NOMO-1 treated with DMSO at 0.1 percent for 48 hours (cell line): ENCODE results near the gene SETD1A.
"Not testable (repeated sequence)": the region's sequence is repeated elsewhere in the genome, so short reads cannot be mapped to it uniquely, and the experiment has no call there.

Experiments
- DNase-seq: peaks from one replicate; lab custom pipeline; 2025; ENCODE audit not compliant: unreplicated experiment; lab: John Stamatoyannopoulos, UW

The SETD1A gene

DNA sequence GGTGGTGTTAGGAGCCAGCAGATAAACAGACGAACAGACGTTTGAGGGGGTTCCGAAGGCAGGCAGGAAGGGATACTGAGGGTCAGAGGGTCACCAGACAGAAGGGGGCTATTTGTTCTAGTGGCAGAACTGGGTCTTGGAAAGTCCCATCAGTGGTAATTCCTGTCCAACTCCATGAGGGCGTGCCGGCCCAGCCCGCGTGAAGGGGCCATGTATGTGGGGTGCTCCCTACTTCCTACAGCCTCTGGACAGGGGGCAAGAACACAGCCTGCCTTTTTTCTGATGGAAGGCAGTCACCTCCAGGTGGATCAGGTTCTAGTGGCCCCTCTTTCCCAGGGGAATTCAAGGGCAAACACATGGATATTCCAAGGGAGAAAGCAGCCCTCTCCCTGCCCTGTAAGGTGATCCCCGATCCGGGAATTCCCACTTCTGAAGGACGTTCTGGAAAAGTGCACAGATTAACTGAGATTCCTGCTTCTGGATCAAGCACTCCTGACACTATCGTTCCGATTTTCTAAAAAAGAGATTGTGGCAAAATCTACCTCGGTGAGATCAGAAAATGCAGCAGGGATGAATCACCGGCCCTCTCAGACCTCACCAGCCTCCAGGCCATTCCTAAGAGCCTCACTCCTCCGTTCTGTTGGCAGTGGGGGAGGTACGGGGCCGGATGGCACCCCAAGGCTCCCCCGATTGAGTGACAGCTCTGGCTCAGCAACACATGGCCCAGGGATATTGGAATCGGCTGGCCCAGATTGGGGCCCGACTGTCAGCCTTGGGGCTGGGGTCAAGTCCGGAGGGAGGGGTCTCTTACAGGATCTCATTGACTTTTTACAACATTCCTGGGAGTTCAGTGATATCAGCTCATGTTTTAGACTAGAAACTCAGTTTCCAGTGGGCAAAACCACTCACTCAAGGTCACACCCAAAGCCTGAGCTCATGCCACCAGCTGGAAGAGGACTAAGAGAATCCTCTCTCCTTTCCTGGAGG is 40.5 kb downstream of the SETD1A start:
- DNase-seq: no peak

DNA sequence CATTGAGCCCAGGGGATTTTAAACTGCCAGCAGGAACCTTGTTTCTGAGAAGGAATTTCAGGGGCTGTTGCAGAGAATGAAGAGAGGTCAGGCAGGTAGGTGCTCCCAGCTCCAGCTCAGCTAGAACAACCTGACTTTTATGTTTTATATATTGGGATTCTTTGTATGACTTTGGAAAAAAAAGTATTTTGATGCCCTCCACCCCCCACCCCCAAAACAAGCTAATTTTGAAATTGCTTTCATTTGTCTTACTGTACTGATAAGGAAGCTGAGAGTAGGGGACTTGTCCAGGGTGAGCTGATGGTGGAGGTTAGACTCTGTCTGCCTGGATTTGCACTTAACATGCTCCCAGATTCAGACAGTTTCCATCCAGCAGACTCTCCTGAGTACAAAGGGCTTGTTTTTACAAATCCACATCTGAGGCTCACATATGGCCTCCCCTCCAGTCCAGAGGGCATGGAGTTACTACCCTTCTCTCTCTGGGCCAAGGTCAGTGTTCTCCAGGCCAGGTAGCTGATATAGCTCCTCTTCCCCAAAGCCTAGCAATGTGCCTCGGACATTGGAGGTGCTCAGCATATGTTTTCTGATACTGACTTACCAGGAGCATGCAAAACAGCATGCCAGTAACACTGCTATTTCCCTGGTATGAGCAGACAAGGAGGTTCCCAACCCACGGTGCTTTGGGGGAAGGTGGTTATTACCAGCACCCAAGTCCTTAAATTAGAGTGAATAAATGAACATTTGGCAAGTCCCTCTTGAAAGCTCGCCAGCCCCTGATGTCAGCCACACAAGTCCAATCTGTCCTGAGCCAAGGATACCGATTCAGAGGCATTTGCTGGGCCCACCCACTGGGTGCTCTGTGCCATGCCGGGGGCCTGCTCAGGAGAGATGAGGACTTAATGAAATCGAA is 41.6 kb downstream of the SETD1A start:
- DNase-seq: no peak

DNA sequence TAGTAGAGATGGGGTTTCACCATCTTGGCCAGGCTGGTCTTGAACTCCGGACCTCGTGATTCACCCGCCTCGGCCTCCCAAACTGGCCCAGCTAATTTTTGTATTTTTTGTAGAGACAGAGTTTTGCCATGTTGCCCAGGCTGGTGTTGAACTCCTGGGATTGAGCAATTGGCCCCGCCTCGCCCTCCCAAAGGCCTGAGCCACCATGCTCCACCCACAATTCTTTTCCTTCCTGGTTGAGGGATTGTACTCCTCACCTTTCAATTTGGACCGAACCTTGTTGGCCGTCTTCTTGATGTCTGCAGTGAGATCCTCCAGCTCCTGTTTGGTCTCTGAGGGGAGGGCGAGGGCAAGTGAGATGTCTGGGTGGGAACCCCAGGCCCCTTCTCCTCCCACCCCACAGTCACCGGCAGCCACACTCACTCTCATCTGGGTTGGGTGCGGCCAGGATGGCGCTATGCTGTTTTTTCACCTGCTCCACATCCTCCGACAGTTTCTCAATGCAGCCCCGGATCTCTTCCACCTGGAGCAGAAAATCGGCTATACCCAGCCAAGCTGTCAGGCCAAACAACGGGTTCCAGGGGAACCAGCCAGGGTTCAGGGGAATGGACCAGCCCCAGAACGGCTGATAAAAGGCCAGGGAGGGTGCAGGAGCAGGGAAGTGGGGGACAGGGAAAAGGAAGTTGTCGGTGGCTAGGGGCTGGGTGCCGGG is 43.3 kb downstream of the SETD1A start:
- DNase-seq: no peak

DNA sequence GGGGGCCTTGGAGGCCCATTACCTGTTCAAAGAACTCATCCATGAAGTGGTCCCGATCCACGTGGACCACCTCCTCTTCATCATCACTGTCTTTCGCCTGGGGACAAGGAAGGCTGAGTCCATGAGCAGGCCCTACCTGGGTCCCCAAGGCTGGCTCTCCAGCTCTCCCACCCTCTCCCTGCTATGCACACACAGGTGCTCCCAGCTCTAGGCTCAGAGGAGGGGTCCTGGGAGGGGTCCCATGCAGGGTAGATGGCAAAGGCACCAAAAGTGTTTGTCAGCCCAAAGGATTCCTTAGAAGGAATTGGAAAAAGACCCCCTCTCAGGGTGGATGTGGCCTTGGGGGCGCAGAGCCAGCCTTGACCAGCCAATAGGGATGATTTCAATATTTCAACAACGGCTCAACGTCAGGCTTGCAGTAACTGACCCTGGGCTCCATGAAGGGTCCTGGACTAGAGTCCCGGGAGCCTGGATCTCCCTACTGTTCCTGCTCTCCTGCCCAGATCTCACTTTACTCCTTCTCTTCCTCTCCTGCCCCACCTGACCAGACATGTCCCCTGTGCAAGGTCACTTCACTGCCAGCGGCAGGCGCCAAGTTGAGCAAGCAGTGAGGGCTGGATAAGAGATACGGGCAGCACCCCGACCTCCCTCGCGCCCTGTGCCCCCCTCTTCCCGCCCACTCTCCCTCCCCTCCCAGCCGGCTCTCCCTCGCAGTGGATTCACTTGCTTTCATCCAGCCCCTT is 44.1 kb downstream of the SETD1A start:
- DNase-seq: no peak

DNA sequence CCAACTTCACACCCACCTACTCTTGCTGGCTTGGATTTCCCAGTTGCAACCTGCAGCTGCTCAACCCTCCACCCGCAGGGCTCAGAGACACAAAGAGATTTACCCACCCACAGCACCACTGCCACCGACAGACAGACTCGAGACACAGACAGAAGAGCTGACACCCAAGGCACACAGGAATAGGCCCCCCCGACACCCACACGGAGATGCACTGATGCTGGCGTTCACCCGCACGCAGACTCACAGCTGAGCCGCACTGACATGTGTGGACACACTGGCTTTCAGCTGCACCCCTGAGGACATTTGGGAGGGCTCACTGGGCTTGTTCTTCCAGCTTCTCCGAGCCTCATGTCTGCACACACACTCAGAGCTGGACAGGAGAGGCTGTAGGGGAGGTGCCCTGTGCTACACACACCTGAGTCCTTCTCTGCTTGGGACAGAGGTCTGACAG is 44.7 kb downstream of the SETD1A start:
- no peak for DNase-seq

DNA sequence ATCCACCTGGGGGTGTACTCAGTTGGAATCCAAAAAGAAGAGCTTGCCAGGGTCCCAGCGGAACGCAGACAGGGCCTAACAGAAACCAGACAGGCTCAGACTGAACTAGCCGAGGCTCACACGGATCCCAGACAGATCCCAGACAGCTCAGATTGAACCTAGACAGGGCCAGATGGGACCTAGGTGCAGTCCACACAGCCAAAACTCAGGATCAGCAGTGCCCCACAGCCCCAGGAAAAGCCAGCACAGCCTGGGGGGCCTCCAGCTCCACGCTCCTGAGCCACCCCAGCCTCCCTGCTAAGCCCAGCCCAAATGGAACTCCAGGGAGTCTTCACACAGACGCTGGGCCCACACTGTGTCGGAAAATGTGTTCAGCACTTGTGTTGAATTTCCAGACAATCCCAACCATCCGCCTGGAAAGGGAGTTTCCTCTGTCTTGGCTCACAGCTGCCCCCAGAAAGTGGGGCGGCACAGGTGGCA is 45.3 kb downstream of the SETD1A start:
- DNase-seq: no peak

DNA sequence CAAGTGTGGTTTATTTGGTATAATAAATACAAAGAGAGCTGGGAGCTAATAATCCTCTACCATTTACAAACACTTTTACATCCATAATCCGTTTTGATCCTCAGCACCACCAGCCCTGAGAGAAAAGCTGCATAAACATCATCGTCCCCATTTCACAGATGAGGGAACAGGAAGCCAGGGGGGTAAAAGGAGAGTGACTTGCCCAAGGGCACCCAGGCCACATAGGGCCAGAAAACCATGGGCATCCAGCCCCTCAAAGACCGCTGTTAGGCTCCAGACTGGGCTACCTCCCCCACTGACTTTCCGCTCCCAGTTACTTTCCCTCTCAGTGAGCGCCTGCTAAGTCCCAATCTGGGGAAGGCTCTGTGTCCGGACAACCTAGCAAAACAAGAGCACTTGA is 46.2 kb downstream of the SETD1A start:
- DNase-seq: no peak

DNA sequence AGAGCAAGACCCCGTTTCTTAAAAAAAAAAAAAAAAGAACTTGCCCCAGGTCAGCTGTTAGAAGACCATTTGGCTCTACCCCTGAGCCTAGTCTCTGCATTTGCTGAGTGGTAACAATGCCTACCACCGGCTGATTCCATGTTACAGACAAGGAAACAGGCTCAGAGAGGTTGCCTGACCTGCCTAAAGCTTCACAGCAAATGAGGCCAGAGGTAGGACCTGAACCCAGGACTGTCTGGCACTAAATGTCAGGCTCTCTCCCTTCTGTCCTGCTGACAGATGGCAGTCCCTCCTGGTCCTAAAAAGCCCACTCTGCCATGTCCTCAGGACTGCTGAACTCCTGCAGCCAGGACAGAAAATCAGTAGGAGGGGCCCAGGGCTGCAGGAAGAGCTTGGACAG is 47.1 kb downstream of the SETD1A start:
- no peak for DNase-seq

DNA sequence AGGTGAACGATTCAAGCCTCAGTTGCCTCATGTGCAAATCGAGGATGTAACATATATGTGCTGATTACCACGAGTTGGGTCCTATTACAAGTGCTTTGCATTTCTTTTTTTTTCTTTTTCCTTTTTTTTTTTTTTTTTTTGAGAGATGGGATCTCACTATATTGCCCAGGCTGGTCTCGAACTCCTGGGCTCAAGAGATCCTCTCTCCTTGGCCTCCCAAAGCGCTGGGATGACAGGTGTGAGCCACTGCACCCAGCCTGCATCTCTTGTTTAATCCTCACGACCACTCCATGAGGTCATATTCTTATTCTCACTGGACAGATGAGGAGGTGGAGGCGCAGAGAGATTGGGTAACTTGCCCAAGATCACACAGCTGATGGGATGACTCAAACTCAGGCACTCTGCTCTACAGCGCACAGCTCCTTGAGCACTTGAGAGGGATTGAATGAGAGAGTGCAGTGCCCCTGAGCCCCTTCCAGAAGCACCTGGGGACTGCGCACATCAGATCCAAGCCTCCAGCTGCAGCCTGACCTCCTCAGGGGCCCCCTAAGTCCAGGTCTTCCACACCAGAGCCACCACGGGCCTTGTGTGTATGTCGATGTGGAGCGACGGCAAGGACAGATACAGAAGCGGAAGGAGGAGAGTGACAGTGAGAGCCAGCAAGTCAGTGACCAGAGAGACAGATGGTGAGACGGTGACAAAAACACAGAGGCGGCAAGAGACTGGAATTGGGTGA is 48.0 kb downstream of the SETD1A start:
- DNase-seq: no peak

DNA sequence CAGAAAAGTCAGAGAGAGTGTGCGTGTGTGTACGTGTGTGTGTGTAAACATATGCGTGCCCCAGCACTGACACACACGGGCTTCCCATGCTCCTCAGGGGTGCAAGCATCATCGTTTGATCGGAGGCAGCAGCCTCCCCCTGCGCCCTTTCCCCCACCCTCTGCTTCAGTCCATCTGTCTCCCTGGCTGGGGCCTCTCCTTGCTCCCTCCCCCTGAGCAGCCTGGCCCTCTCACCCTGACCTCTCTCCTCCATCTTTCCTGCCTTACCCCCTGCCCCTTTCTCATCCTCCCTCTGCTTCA is 48.5 kb downstream of the SETD1A start:
- no peak for DNase-seq

DNA sequence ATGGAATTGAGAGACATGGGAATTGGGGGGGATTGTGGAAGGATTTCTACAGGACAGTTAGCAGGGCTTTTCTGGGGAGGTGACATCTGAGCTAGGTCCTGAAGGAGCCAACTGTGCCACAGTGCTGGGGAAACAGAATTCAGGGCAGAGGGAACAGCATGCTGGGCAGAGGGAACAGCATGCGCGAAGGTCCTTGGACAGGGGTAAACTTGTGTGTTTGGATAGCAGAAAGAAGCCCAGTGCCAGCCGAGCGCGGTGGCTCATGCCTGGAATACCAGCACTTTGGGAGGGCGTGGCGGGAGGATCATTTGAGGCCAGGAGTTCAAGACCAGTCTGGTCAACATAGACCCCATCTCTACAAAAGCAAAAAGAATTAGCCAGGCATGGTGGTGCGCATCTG is 49.0 kb downstream of the SETD1A start:
- no peak for DNase-seq

DNA sequence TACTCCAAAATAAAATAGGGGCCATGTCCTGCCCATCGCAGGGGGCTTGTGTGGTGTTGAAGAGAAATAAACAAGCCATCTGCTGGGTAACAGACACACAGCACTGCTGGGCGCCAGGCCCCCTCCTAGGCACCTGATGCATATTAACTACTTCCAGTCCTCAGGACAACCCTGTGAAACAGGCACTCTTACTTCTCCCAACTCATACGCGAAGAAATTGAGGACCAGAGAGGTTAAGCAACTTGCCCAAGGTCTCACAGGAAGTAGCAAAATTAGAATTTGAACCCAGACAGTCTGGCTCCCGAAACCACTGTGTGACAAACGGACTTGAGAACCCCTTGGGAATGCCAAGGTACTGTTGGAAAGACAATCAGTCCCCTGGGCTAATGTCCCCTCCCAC is 50.1 kb downstream of the SETD1A start:
- DNase-seq: no peak

DNA sequence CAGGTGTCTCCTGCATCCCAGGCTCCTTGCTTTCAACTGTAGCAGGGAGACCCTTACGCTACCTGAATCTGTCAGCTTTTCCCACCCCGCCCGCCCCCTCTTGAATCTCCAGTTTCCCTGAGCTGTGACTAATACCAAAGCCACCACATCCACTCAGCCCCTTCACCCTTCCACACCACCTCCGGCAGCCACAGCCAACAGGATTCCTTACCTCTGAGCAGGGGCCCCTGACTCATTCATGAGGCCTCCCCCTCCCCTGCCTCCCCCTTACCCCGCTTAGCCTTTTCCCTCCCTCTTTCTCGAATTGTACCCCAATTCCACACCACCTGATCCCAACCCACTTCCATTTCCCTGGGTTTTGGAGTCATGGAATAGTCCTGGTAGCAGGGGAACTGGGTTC is 50.6 kb downstream of the SETD1A start:
- DNase-seq: no peak

DNA sequence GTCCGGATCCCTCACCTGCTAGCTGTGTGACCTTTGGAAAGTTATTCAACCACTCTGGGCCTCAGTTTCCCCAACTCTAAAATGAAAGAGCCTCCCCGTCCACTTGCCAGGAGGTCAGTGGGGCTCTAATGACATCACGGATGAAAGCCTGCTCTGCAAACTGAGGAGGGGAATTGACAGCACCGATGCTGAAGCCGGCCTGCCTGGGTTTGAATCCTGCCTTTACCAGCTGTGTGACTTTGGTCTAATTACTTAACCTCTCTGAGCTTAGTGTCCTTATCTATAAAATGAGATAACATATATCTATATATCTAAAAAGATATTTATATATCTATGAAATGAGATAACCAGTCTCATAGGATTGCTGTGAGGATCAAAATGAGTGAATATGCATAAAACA is 51.0 kb downstream of the SETD1A start:
- no peak for DNase-seq

DNA sequence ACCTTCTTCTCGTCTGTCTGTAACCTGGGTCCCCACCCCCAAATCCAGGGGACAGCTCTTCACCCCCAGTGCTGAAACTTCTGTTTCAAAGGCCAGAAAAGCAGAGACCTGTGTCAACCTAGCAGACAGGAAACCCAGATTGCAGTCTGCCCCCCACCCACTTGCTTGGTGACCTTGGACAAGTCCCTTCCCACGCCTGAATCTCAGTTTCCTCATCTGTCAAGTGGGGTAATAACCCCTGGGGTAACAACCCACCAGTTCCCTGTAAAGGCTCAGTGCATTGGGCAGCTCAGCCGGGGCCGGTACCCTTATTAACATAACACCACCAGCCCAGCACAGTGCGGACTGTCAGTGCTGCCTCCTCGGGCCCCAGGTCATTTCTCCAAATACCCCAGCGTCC is 51.6 kb downstream of the SETD1A start:
- DNase-seq: no peak

DNA sequence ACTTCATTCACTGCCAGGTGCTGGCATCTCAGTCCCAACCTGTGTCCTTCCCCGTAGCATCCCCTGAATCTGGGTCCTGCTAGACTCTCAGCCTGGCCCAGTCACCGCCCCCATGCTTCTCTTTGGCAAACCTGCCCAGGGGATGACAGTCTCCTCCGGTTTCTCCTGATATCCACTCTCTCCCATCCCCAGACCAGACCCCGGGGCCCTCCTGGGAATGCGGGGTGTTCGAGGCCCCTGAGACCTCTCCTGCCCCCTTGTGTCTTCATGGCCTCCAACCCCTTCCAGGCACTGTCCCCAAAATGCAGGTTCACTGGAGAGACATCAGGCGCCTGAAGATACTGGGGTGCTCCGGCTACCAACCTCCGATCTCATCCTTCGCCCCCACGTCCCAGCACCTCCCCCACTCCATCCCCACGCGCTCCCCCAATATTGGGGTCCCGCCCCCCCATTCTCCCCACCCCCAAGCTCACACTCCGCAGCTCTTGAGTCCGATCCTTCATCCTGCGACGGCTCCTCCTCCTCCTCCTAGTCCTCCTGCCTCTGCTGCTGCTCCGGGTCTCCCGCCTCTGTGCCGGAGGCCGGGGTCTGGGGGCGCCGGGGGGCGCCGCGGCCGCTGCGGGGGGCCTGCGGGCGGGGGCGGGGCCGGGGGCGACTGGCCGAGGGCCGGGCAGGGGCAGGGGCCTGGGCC is 52.5 kb downstream of the SETD1A start:
- DNase-seq: no peak

DNA sequence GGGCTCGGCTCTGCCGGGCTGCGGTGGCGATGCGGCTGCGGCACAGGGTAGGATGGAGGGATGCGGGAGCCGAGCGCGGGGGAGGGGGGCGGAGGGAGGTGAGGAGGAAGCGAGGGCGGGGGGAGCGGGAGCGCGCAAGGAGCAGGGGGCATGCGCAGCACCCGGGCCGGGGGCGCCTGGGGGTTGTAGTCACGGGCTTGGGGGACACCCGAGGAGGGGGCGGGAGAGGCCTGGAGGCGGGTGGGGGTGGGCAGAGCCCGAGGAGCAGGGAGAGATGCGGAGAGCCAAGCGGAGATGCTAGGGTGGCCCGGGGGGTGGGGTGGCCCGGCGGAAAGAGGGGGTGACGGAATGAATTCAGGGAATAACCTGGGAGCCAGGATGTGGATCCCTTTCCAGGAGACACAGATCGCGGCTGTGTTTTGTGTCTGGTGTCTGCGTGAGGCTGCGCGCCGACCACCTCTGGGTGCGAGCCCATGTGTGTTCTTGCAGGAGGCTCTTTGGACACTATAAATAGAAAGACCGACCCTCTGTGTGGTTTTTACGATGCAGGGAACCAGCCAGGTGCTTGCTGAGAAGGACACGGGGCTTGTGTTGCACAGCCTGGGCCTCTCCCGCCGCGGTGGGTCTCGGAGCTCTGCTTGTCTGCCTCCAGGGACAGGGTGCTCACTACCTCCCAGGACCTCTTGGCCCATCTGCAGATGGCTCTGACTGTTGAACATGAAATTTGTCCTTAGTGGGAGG is 53.2 kb downstream of the SETD1A start, which contains the start of gene STX1B:
Gene STX1B (minus strand): TSS at position 54 of the 741 bp plus-strand sequence. CDS start 242 bp downstream, outside the sequence.
- no peak for DNase-seq

DNA sequence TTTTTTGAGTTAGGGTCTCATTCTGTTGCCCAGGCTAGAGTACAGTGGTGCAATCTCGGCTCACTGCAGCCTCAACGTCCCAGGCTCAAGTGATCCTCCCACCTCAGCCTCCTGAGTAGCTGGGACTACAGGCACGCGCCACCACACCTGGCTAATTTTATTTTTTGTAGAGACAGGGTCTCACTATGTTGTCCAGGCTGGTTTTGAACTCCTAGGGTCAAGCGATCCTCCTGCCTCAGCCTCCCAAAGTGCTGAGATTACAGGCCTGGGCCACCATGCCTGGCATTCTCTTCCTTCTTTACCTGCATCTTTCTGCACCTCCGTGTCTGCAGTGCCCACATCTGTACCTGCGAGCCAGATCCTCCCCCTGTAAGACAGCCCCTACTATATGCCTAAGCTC is 54.3 kb downstream of the SETD1A start:
- DNase-seq: not testable (repeated sequence)
